Measurements from ENCODE around the gene TFB2M.

Gene TFB2M

DNA sequence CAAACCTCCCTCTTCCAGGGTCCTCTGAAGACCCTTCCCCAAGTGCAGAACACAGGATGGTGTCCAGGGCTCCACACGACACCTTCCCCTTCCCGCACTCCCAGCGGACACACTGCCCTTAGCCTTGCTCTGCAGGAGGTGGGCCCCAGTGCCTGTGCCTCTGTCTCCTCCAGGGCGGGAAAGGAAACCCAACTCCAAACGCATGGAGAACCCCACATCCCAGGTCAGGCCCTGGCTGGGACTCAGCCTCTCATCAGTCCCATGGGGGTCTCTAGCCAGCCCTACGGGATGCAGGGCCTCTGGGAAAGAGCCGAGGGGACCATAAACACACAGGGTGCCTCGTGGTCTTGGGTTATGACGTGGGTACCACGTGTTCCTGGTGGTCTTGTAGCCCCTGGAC, 53.4 kb downstream of the TFB2M start:
- no peak for DNase-seq

- no peak for DNase-seq
These were observed 53.8 kb downstream of the TFB2M start for GRCh38 chr1:246512230-246512629.

- no peak for DNase-seq
These were observed 54.9 kb downstream of the TFB2M start for GRCh38 chr1:246511203-246511602.

DNA sequence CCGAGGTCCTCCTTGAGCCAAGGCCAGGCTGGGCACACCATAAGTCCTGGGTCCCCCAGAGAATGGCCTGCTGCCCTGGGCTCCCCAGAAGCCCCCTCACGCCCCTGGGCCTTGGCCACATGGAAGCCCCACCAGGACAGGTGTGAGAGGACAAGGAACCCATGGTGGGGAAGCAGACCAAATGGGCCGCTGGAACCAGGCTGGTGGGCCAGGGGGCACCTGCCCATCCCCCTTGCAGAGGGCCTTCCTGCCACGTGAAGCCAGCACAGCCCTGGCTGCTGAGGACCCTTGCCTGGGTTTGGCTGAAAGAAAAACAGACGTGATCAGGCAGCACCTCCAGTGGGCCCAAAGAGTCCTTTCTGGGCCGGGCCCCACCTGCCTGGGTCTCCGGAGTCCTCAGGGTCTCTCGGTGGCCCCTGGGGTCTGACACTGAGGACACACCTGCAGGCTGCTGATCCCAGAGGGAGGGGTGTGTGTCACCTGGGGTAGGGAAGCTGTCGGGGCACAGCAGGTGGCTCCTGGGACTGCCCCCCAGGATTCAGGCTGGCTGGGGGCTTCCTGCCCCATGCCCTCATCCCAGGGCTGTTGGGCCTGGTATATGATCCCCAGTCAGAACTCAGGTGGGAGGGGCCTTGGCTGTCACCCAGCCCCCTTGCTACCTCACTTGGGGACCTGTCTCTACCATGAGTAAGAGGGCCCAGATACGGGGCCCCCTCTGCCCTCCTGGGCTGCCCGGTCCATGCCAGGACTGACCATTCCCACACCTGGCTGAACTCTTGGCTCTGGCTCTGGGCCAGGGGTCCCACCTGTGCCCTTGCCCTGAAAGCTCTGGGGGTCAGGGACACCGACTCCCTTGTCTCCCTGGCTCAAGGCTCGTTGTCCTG, 55.7 kb downstream of the TFB2M start:
- no peak for DNase-seq

DNA sequence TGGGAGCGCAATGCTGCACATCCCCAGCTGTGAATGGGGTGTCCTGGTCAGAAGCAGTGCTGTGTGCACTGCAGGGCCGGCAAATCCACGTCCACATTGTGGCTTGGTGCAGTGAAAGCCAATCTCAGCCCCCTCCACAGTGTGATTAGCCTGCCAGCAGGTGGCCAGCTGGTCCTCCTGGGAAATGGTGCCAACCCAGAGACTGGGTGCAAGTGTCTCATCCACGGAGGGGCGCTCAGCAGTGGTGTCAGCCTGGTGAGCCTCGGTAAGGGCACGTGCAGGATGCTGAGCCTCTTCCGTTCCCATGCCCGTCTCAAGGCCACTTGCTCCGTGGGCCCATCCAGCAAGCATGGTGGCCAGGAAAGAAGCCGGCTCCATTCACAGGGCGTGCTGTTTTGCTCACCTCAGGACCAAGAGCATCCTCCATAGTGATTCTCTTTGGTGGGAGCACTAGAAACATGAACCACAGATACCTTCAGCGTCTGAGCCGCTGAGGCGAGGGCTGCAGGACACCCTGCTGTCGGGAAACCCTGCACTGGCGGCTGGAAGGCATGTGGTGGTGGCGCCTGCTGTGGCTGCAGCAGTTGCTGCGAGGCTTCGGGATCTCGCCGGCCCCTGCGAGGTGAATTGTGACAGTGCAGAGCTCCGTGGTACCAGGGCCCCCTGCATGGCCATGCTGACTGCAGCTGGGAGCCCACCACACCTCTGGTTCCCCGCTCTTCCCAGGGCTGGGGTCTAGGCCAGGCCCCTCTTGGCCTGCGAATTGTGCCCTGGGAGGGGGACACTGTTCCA, 57.0 kb downstream of the TFB2M start:
- DNase-seq: no peak

GRCh38 chr1:246506674-246507481, 59.2 kb downstream of the TFB2M start, which contains the start of gene SMYD3:
Gene SMYD3, minus strand, starts transcription at chr1:246507279.
- DNase-seq: peak; percentile 50

DNA sequence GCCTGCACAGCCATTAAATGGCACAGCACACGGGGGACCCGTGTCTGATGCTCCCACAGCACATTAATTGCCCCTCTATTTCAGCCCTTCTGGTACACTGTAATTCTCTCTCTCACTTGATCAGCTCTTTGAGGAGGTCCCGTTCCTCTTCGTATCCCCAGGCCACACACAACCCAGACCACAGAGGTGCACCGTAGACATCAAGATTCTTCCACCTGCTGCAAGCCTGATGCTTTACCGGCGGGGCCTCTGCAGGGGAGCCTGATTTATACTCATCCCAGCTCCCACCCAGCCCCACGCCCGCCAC, 59.7 kb downstream of the TFB2M start:
- no peak for DNase-seq

- DNase-seq: peak; percentile 17
These were observed 62.7 kb downstream of the TFB2M start for GRCh38 chr1:246503341-246503740.

DNA sequence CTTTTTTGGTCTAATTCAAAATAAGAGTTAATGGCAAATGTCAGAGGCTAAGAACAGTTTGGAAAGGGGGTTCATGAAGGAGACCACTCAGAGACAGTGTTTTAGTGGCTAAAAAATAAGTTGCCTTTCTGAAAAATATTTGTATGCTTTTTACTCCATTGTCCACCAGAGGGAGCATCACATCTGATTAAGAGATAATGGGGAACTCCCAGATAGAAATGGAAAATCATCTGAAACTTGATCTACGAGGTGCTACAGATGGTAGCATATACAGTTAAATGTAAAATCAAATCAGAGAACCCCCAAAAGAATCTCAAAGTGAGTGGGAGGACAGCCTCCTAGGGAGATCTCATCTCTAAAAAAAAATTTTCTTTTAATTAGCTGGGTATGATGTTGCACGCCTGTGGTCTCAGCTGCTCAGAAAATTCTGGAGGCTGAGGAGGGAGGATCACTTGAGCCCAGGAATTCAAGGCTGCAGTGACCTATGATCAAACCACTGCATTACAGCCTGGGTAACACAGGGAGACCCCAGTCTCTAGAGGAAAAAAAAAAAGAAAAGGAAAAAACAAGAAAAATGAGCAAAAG, 68.6 kb downstream of the TFB2M start:
- peak; percentile 14 for DNase-seq

DNA sequence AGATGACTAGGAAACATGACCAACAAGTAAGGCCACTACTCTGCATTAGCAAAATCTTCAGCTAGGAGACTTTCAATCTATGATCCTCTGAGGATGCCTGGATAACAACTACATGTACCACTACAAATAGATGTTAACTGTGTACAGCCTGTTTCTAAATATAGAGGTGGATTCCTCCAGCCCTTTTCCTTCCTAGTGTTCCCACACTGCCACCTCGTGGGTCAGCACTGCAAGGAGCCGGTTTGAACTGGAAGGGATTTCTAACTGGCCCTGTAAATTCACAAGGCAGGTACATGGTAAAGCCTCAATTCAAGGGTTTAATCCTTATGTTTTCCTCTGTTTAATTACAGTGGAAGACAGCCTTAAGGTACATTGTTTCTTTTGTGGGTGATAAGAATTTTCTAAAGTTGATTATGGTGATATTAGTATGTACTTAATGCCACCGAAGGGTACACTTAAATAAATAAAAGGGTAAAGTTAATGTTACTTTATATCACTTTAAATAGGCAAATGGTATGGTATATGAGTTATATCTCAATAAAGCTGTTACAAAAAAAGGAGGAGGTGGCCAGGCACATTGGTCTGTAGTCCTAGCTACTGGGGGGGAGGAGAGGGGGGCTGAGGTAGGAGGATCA, 73.3 kb downstream of the TFB2M start:
- DNase-seq: peak; percentile 64

- DNase-seq: no peak
These were observed 74.5 kb downstream of the TFB2M start for GRCh38 chr1:246491551-246492053.

Measured in NCI-H510A treated with DMSO at 0.1 percent for 48 hours (cell line).